Liver (tissue), 9 donors: ENCODE measurements around the gene CDKL4. TPM values are rescaled to one million over a fixed set of nuclear protein-coding genes. Genes with fewer than 3 reads are reported as not detected.
"Not testable (repeated sequence)": the region's sequence is repeated elsewhere in the genome, so short reads cannot be mapped to it uniquely, and the experiment has no call there.

ENCODE experiments used
- DNase-seq: peaks from one replicate; pipeline ENCODE4 v3.0.0-alpha.2; 2017; ENCODE audit warnings: low spot score
- H3K27ac ChIP-seq, 2 donors: one replicate each; pipeline ENCODE4 v1.7.0; 2013; ENCODE audit warnings: inconsistent platforms in 2 of 2, low read length in 2 of 2, control low read depth in 1 of 2, low read depth in 1 of 2, mild to moderate bottlenecking in 1 of 2
- H3K27me3 ChIP-seq, 4 donors: one replicate each; pipeline versions ENCODE4 v1.6.1 to v1.7.0; 2013; ENCODE audit warnings: low read length in 3 of 4, inconsistent platforms in 1 of 4, mild to moderate bottlenecking in 1 of 4, moderate library complexity in 1 of 4; ENCODE audit not compliant: control insufficient read depth in 4 of 4, insufficient read depth in 4 of 4
- H3K36me3 ChIP-seq, 4 donors: one replicate each; pipeline versions ENCODE4 v1.6.1 to v1.7.0; 2013; ENCODE audit warnings: low read length in 3 of 4, mild to moderate bottlenecking in 3 of 4, low read depth in 1 of 4, moderate library complexity in 1 of 4; ENCODE audit not compliant: control insufficient read depth in 4 of 4, insufficient read depth in 3 of 4
- H3K4me1 ChIP-seq, 4 donors: one replicate each; pipeline versions ENCODE4 v1.6.1 to v1.7.0; 2013; ENCODE audit warnings: low read length in 3 of 4, mild to moderate bottlenecking in 3 of 4, moderate library complexity in 1 of 4; ENCODE audit not compliant: control insufficient read depth in 4 of 4, insufficient read depth in 4 of 4
- H3K4me3 ChIP-seq, 3 donors: one replicate each; pipeline versions ENCODE4 v1.6.1 to v1.7.0; 2013; ENCODE audit warnings: low read length in 3 of 3, control low read depth in 1 of 3, low read depth in 1 of 3, mild to moderate bottlenecking in 1 of 3
- H3K9ac ChIP-seq, 2 donors: one replicate each; pipeline ENCODE4 v1.7.0; 2013; ENCODE audit warnings: low read length in 2 of 2, mild to moderate bottlenecking in 2 of 2, moderate library complexity in 2 of 2, control low read depth in 1 of 2, low read depth in 1 of 2
- H3K9me3 ChIP-seq, 4 donors: one replicate each; pipeline versions ENCODE4 v1.6.1 to v1.7.0; 2013; ENCODE audit warnings: low read length in 3 of 4; ENCODE audit not compliant: control insufficient read depth in 4 of 4
- CTCF ChIP-seq: fragments of 150-350 bp; IDR thresholded peaks from 2 replicates; pipeline ENCODE4 v1.5.1; 2017; ENCODE audit warnings: improper control_type of control experiment, low read depth, low read length; ENCODE audit not compliant: missing input control
- EGR1 ChIP-seq, 2 donors: IDR thresholded peaks; 2 replicates each; pipeline ENCODE4 v1.6.1; 2016 to 2018; ENCODE audit warnings: antibody characterized with exemption in 2 of 2, low read depth in 2 of 2
- FOXA1 ChIP-seq: IDR thresholded peaks from 2 replicates; pipeline ENCODE4 v1.6.1; 2016; ENCODE audit warnings: antibody characterized with exemption
- GABPA ChIP-seq, 2 donors: IDR thresholded peaks in 1 of 2; conservative IDR thresholded peaks in 1 of 2; 2 replicates each; pipeline ENCODE4 v1.6.1; 2016; ENCODE audit warnings: antibody characterized with exemption in 2 of 2, mild to moderate bottlenecking in 1 of 2, moderate library complexity in 1 of 2
- HNF4A ChIP-seq, 2 donors: conservative IDR thresholded peaks; 2 replicates each; pipeline ENCODE4 v1.6.1; 2016; ENCODE audit warnings: antibody characterized with exemption in 2 of 2, mild to moderate bottlenecking in 2 of 2
- HNF4G ChIP-seq: IDR thresholded peaks from 2 replicates; pipeline ENCODE4 v1.6.1; 2016; ENCODE audit warnings: antibody characterized with exemption
- JUND ChIP-seq, 2 donors: IDR thresholded peaks; 2 replicates each; pipeline ENCODE4 v1.6.1; 2016; ENCODE audit warnings: antibody characterized with exemption in 2 of 2
- MAX ChIP-seq: IDR thresholded peaks from 2 replicates; pipeline ENCODE4 v1.6.1; 2016; ENCODE audit warnings: antibody characterized with exemption
- NR2F2 ChIP-seq: IDR thresholded peaks from 2 replicates; pipeline ENCODE4 v1.6.1; 2016; ENCODE audit warnings: antibody characterized with exemption
- RAD21 ChIP-seq, 2 donors: IDR thresholded peaks; 2 replicates each; pipeline ENCODE4 v1.6.1; 2016; ENCODE audit warnings: antibody characterized with exemption in 2 of 2, mild to moderate bottlenecking in 2 of 2
- REST ChIP-seq: IDR thresholded peaks from 2 replicates; pipeline ENCODE4 v1.6.1; 2016; ENCODE audit warnings: antibody characterized with exemption, mild to moderate bottlenecking
- RXRA ChIP-seq, 2 donors: IDR thresholded peaks; 2 replicates each; pipeline ENCODE4 v1.6.1; 2017 to 2018; ENCODE audit warnings: antibody characterized with exemption in 2 of 2, mild to moderate bottlenecking in 1 of 2
- SP1 ChIP-seq: IDR thresholded peaks from 2 replicates; pipeline ENCODE4 v1.6.1; 2018; ENCODE audit warnings: antibody characterized with exemption, mild to moderate bottlenecking
- TAF1 ChIP-seq: conservative IDR thresholded peaks from 2 replicates; pipeline ENCODE4 v1.6.1; 2016; ENCODE audit warnings: antibody characterized with exemption, mild to moderate bottlenecking
- WGBS: extraction: QIAGEN DNeasy Blood & Tissue Kit; methylation state at CpG from one replicate; pipeline ENCODE4 v1.1.7; 2013; 5-methylcytosine and 5-hydroxymethylcytosine counted together
- polyA plus RNA-seq, 2 donors: library from polyadenylated mRNA; stranded (reverse) in 1 of 2; unstranded in 1 of 2; fragments of 200-250 nt in 1 of 2; fragments of >200 nt in 1 of 2; fragmentation: Nextera tagmentation in 1 of 2; extraction: Ambion mirVana in 1 of 2; gene quantifications; one replicate each; pipeline versions ENCODE4 v1.2.1 to v1.2.3, GENCODE V29; 2013 to 2015
- total RNA-seq, 2 donors: library from RNA; depleted of rRNA; stranded (reverse); fragments of >200 nt; gene quantifications; one replicate each; pipeline ENCODE4 v1.2.3, GENCODE V29; 2014
- TF ChIP-seq, protein P1 (sequence below): IDR thresholded peaks from 2 replicates; pipeline ENCODE4 v1.6.1; 2016; ENCODE audit warnings: antibody characterized with exemption
- TF ChIP-seq, protein P2 (sequence below): IDR thresholded peaks from 2 replicates; pipeline ENCODE4 v1.6.1; 2016; ENCODE audit warnings: antibody characterized with exemption
- donor health status: healthy.
- donor health status: healthy.
- donor health status: healthy.
- donor health status: healthy.
- donor health status: healthy.

CDKL4 gene
- total and polyA plus RNA-seq, 4 donors: 0.25 to 1.1 TPM; not detected in 2

DNA sequence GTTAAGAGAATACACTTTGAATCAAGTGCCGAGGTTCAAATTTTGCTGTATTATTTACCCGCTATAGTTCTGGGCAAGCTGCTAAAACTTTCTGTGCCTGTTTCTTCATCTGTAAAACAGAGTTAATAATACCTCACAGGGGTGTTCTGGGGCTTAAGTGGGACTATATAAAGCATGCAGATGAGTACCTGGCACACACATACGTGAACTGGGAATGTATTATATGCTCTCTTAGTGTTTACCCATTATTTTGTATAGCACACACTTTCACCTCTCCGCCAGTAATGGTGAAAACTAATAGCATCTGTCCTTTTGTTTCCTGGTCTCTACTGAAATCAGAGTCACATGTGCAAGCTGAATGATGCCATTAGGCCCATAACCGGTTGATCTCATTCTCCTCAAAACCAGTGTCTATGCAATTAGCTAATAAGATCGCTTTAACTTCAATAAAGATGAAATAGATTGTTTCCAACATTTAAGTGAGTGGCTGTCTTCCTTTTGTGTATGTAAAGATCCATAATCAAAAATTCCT lies 3.8 kb upstream of the CDKL4 start:
- 80% methylated on average over 6 of the region's 6 CpGs for WGBS
- Histone ChIP-seq H3K27ac (no peak overlapping the region), H3K27me3 (no peaks in the 10 kb centered on the region), H3K4me3 (no peak overlapping the region), H3K9ac (no peak overlapping the region), H3K9me3 (peaks cover 0 to 6% (median 0%) of the 10 kb centered on the region in 4 donors), H3K4me1 (peaks cover 0 to 3% (median 0%) of the 10 kb centered on the region in 4 donors), H3K36me3 (peaks cover 0 to 28% (median 15%) of the 10 kb centered on the region in 4 donors)
- no peak for DNase-seq
- no peak for TF ChIP-seq TAF1
- TF ChIP-seq RXRA (IDR thresholded peaks at IDR 0.05): no peak
- TF ChIP-seq, protein P1, sequence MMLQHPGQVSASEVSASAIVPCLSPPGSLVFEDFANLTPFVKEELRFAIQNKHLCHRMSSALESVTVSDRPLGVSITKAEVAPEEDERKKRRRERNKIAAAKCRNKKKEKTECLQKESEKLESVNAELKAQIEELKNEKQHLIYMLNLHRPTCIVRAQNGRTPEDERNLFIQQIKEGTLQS: no peak
- TF ChIP-seq CTCF: no peak

- Histone ChIP-seq H3K4me3 (no peak overlapping the region), H3K27me3 (no peaks in the 10 kb centered on the region), H3K4me1 (peaks cover 0 to 3% (median 0%) of the 10 kb centered on the region in 4 donors), H3K9me3 (peaks cover 0 to 6% (median 0%) of the 10 kb centered on the region in 4 donors), H3K36me3 (peaks cover 0 to 18% (median 5%) of the 10 kb centered on the region in 4 donors), H3K27ac (no peak overlapping the region), H3K9ac (no peak overlapping the region)
- WGBS: 93% methylated on average over 1 of the region's 1 CpG
- TF ChIP-seq HNF4A (conservative IDR thresholded peaks at IDR 0.05) (no peak), SP1 (no peak), RXRA (IDR thresholded peaks at IDR 0.05) (no peak), GABPA (IDR thresholded peaks at IDR 0.05 in 1 of 2, conservative IDR thresholded peaks at IDR 0.05 in 1 of 2) (no peak), TAF1 (no peak), NR2F2 (no peak), MAX (no peak), JUND (IDR thresholded peaks at IDR 0.05) (no peak), HNF4G (no peak), RAD21 (IDR thresholded peaks at IDR 0.05) (no peak), REST (no peak), FOXA1 (no peak), CTCF (no peak), EGR1 (IDR thresholded peaks at IDR 0.05; ENCODE audit: low read depth in 2 of 2) (no peak)
- TF ChIP-seq, protein P2, sequence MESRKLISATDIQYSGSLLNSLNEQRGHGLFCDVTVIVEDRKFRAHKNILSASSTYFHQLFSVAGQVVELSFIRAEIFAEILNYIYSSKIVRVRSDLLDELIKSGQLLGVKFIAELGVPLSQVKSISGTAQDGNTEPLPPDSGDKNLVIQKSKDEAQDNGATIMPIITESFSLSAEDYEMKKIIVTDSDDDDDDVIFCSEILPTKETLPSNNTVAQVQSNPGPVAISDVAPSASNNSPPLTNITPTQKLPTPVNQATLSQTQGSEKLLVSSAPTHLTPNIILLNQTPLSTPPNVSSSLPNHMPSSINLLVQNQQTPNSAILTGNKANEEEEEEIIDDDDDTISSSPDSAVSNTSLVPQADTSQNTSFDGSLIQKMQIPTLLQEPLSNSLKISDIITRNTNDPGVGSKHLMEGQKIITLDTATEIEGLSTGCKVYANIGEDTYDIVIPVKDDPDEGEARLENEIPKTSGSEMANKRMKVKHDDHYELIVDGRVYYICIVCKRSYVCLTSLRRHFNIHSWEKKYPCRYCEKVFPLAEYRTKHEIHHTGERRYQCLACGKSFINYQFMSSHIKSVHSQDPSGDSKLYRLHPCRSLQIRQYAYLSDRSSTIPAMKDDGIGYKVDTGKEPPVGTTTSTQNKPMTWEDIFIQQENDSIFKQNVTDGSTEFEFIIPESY: no peak
- no peak for DNase-seq
Observed at GRCh38 chr2:39246382-39246980, 2.7 kb upstream of the CDKL4 start.

DNA sequence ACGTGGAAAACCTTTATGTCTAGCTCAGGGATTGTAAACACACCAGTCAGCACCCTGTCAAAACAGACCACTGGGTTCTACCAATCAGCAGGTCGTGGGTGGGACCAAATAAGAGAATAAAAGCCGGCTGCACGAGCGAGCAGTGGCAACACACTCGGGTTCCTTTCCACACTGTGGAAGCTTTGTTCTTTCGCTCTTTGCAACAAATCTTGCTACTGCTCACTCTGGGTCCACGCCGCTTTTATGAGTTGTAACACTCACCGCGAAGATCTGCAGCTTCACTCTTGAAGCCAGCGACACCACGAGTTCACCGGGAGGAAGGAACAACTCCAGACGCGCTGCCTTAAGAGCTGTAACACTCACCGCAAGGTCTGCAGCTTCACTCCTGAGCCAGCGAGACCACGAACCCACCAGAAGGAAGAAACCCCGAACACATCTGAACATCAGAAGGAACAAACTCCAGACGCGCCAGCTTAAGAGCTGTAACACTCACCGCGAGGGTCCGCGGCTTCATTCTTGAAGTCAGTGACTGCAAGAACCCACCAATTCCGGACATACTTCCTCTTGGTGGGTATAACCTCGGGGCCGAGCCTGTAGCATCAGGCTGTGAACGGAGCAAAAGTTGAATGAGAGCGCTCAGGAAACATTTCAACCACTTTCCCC lies 1.3 kb upstream of the CDKL4 start:
- not testable (repeated sequence) for H3K9me3 ChIP-seq, H3K36me3 ChIP-seq, DNase-seq, H3K4me3 ChIP-seq, H3K27ac ChIP-seq, H3K4me1 ChIP-seq, H3K9ac ChIP-seq, H3K27me3 ChIP-seq
- WGBS: 87% methylated on average over 31 of the region's 31 CpGs
